HCT116 (cell line): ENCODE results near the gene EEF2KMT.

Experiments used
- CTCF ChIP-seq, 3 experiments: fragments of 200-600 bp in 1 of 3; sonication (generic) in 1 of 3; IDR thresholded peaks in 2 of 3; conservative IDR thresholded peaks in 1 of 3; 2 replicates each; pipeline ENCODE4 v1.5.1; 2012 to 2017; ENCODE audit warnings: low read depth in 2 of 3, low read length in 2 of 3, antibody characterized with exemption in 1 of 3, borderline replicate concordance in 1 of 3, control low read depth in 1 of 3, mild to moderate bottlenecking in 1 of 3, mixed read lengths in 1 of 3, mixed run types in 1 of 3, moderate library complexity in 1 of 3; ENCODE audit not compliant: insufficient read depth in 1 of 3
- JUND ChIP-seq: IDR thresholded peaks from 2 replicates; pipeline ENCODE4 v1.6.1; 2012
- POLR2A ChIP-seq: IDR thresholded peaks from 2 replicates; pipeline ENCODE4 v1.7.0; 2011; ENCODE audit warnings: borderline replicate concordance; ENCODE audit not compliant: insufficient read depth, insufficient read length; ENCODE audit errors: extremely low read depth
- POLR2AphosphoS5 ChIP-seq: IDR thresholded peaks from 2 replicates; pipeline ENCODE4 v1.6.1; 2011; ENCODE audit warnings: mild to moderate bottlenecking, low read depth, low read length, moderate library complexity
- ZNF274 ChIP-seq: fragments of 200-500 bp; sonication (Bioruptor generic); IDR thresholded peaks from 2 replicates; pipeline ENCODE4 v1.6.1; 2014; ENCODE audit warnings: mild to moderate bottlenecking, low read depth, low read length, inconsistent platforms

- TF ChIP-seq JUND (no peak), POLR2AphosphoS5 (no peak), CTCF (IDR thresholded peaks at IDR 0.05 in 2 of 3, conservative IDR thresholded peaks at IDR 0.05 in 1 of 3; ENCODE audit: borderline replicate concordance in 1 of 3, insufficient read depth in 1 of 3, low read depth in 2 of 3, low read length in 2 of 3) (no peak), ZNF274 (no peak), POLR2A (no peak)
These were observed 20.3 kb downstream of the EEF2KMT start for GRCh38 chr16:5077304-5077703.
